ENCODE data around the gene CDCA4.
"Not testable (repeated sequence)": the region's sequence is repeated elsewhere in the genome, so short reads cannot be mapped to it uniquely, and the experiment has no call there.

CDCA4 gene

GRCh38 chr14:105056303-105056831 lies 35.5 kb upstream of the CDCA4 start:
- DNase-seq: no peak

DNA sequence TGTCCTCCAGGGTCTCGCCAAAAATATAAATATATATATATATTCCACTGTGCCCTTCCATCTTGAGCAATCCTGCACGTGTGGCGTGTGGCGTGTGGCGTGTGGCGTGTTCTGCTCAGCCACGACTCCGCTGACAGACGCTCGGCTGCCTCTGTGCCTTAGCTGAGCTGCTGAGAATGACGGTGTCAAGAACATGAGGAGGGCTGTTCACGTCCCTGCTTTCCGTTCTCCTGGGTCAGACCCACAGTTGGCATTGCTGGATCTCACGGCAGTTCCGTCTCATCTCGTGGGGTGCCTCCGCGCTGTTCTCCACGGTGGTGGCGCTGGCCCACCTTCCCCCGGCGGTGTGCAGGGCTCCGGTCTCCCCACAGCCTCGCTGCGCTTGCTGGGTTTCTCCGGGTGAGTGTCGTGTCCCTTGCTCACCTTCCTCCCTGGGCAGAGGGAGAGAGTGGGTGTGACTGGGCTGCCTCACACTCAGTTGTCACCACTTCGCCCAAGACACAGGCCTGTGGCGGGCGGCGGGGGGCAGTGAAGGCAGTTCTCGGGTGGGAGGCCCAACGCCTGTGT lies 34.9 kb upstream of the CDCA4 start:
- no peak for DNase-seq

- DNase-seq: no peak
Observed at GRCh38 chr14:105055334-105055733, 34.5 kb upstream of the CDCA4 start.

DNA sequence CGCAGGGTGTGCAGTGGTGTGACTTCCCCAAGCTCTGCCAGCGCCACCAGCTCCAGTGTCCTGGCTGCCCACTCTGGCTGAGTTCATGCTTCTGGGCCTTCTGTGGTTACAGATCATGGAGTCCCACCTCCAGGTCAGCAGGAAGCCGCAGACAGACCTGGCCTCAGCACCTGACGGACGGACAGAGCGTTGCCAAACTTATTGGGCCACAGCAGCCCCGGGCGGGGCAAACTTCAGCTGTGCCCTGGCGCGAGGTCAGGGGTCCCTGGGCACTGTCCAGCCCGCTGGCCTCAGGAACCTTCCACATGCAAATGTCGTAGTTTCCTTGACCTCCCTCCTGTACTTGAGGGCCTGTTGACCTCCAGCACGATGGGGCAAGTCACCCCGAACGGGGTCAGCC lies 33.1 kb upstream of the CDCA4 start:
- no peak for DNase-seq

DNA sequence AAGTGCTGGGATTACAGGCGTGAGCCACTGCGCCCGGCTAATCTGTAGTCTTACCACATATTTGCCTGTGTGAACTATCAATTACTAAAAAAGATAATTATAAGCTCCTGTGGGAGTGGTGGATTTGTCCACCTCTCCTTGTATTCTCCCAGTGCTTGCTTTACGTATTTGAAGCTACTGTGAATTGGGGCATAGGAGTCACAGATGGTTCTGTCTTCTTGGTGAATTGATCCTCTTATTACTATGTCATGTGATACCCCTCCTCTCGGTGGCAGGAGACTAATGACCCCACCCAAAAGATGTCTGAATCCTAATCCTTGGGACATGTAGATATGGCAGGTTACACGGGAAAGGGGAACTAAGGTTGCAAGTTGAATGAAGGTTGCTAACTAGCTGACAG lies 32.5 kb upstream of the CDCA4 start:
- DNase-seq: no peak

GRCh38 chr14:105052110-105052458 lies 31.2 kb upstream of the CDCA4 start:
- no peak for DNase-seq

GRCh38 chr14:105051182-105052109 lies 30.6 kb upstream of the CDCA4 start:
- no peak for DNase-seq

DNA sequence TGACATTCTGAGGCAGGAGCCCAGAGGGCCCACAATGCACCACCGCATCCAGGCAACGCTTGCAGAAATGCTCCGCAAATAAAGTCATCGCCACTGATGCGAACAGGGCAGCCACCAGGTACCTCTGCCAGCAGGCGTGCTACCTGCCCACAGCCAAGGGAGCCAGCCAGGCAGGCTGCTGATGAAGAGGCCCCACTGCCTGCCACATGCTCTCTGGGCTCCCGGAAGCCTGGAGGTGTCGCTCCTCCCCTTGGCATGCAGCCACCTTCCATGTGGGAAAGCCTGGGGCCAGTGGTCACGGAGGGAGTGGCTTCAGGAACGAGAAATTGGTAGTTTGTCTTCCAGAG lies 29.6 kb upstream of the CDCA4 start:
- DNase-seq: no peak

DNA sequence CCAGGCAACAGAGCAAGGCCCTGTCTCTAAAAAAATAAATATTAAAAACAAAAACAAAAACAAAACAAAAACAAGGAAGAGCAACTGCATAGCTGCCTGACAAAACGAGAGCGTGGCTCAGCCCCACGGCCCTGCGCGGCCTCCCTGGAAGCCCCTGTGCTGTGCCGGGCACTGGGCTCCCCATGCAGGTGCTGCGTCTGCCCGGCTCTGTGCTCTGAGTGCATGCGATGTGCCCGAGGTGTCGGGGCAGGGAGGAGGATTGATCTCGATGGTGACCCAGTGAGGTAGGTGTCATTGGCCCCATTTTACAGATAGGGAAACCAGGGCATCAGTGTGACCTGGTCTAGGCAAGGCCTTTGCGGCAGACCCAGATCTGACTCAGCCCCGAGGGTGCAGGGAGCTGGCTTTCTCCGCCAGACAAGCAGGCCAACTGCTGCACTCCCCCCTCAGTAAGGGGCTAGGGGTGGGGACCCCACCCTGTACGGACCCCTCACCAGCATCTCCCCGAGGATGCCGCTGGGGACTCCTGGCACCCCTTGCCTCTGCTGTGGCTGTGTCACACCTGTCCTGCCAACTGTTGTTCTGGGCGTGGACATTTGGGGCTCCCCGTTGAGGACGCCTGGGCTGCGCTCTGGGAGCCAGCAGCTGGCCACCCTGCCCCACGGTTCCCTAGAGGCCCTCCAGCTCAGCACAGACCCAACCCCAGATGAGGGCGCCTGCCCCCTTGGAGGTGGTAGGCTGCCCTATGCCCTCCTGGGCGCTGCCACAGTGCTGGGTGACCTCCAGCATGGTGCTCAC lies 29.1 kb upstream of the CDCA4 start:
- DNase-seq: no peak

- DNase-seq: no peak
Observed at GRCh38 chr14:105047283-105048016, 26.6 kb upstream of the CDCA4 start.

DNA sequence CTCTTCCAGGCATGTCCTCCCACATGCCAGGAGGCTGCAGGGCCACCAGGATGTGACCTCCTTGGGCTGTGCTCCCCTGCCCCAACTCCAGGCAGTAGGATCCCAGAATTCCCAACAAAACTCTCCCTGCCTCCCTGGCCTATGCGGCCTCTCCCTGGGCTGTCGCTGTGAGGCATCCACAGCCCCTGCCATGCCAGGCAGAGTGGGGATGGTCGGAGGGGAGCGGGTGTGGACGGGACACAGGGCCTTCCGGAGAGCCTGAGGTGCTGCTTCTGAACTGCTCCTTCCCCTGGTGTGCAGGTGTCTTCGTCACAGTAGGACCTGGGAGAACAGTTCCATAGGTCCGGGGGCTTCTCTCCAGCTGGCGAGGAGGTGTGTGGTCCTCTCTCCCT lies 26.0 kb upstream of the CDCA4 start:
- DNase-seq: no peak

DNA sequence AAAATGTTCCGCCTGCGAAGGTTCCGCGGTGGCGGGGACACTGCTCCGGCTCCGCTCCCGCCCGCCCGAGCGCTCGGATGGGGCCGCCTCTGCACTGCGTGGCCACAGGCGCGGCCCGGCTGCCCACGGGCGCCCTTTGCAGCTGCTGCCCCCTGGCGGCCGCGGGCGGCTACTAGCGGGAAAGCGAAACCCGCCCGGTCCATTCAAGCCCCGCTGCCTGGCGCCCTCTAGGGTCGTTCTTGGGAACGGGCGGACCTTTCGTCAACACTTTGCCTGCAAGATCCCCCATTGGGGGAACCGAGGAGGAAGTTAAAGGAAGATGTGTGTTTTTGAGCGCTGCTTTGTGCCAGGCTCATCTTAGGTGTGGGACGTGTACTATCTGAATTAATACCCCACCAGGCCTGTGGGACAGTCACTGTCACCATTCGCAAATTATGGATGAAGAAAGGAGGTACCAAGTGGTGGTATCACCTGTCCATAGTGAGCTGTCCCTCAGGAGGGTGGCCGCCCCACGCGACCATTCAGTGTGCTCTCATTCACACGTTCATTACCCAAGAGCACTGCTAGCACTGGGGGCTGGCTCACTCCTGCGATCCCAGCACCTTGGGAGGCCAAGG lies 24.9 kb upstream of the CDCA4 start:
- peak; percentile 96 for DNase-seq

GRCh38 chr14:105043641-105044040 lies 22.8 kb upstream of the CDCA4 start:
- no peak for DNase-seq

DNA sequence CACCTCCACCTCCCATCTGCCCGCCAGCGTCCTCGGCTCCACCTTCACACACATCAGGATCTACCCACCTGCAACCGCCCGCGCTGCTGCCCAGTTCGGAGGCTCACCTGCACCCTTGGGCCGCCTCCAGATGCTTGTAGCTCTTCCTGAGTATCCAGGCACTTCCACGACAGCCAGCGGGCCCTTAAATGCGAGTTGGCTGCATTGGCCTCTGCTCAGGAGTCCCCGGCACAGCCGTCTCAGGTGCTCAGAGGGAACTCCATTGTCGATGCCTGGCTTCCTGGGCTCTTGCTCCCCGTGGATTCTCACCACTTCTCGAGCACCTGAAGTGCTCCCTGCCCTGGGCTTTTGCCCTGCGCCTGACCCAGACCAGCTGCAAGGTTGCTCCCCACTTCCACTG lies 21.9 kb upstream of the CDCA4 start:
- no peak for DNase-seq

DNA sequence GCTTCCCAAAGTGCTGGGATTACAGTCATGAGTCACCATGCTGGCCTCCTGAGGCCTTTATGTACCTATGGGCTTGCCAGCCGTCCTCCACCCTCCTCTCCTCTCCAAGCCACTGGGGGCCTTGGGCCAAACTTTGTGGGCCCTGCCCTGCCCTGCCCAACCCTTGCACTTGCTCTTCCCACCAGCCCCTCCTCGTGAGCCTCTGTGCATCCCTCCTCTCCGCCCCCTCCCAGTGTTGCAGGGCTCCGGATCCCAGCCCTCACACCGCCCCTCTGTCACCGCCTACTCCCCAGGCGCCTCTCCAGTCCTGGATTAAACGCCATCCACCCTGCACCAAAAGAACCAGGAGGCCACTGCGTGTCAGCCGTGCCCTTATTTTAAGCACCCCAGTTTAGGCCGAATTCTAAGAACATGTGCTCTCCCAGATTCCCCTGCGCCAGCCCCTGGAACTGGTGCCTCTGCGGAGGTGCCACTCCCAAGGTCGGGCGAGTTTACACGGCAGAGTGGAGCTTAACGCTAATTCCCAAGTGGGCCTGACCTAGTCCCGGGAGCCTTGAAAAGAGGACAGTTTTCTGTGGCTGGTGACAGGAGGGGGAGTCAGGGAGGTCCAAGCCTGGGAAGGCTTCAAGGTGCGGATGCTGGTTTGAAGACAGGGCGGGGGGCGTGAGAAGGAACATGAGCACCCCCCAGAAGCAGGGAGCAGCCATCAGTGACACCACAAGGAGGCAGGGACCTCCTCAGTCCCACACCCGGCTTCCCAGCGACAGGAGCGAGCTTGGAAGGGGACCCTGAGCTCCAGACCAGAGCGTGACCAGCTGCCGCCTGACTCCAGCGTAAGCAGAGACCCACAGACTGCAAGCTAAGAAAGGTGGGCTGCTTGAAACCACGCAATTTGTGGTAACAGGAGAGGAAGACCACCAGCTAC lies 21.2 kb upstream of the CDCA4 start:
- no peak for DNase-seq

GRCh38 chr14:105039458-105040205 lies 18.7 kb upstream of the CDCA4 start:
- no peak for DNase-seq

DNA sequence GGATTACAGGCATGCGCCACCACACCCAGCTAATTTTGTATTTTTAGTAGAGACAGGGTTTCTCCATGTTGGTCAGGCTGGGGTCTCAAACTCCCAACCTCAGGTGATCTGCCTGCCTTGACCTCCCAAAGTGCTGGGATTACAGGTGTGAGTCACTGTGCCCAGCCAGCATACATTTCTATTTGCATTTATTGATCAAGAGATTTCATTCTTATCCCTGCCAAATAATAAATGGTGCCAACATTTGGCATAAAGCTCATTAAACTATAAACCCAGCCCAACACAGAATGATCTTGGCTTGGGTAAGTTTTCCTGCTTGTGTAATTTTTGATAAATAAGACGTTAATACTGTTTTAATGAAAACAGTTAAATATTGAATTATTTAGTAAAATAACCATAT lies 14.7 kb upstream of the CDCA4 start:
- not testable (repeated sequence) for DNase-seq

DNA sequence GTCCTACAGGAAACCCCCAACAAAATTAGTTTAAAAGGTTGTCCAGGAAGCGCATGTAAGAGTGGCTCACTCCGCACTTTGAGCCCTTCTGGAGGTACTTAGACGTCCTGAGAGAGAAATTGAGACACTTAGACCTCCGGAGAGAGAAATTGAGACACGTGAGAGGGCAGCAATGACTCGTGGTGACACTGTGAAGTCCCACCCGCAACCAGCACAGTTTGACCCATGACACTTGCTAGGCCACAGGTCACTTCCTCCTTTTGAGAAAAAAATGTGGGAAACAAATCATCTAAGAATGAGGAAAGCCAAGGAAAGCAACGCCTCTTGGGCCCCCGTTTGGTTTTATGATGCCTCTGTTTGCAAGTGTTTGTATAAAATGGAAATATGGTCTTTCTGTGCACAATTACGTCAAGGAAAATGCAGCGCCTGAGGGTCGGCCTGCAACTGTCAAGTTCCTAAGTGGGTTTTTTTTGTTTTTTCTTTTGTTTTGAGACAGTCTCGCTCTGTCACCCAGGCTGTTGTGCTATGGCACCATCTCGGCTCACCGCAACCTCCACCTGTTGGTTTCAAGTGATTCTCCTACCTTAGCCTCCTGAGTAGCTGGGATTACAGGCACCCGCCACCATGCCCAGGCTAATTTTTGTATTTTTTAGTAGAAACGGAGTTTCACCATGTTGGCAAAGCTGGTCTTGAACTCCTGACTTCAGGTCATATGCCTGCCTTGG lies 13.6 kb upstream of the CDCA4 start:
- no peak for DNase-seq

DNA sequence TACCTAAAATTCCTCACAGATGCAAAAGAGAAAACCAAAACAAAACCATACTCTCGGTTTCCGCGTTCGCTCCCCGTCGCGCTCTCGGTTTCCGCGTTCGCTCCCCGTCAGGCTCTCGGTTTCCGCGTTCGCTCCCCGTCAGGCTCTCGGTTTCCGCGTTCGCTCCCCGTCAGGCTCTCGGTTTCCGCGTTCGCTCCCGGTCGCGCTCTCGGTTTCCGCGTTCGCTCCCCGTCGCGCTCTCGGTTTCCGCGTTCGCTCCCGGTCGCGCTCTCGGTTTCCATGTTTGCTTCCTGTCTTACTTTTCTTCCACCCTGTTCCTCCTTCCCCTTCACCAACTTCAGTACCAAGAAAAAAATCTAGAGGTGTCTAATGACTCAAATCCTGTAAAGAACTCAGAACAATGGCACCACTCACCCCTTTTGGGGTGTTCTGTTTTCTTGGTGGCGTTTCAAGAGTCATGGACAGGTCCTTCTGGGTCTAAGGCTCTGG lies 12.6 kb upstream of the CDCA4 start:
- DNase-seq: not testable (repeated sequence)

GRCh38 chr14:105032451-105032901 lies 11.6 kb upstream of the CDCA4 start:
- not testable (repeated sequence) for DNase-seq
